Stomach (tissue), 4 donors: ENCODE data around the gene PDCD1.

Source experiments
- POLR2A ChIP-seq, 4 donors: fragments of 450-650 bp; IDR thresholded peaks; one replicate each; pipeline ENCODE4 v1.6.1; 2016; ENCODE audit warnings: antibody characterized with exemption in 4 of 4, control low read depth in 2 of 4, mild to moderate bottlenecking in 1 of 4, moderate library complexity in 1 of 4
- POLR2AphosphoS5 ChIP-seq, 3 donors: sonication (generic); formaldehyde crosslinking; IDR thresholded peaks; one replicate each; pipeline ENCODE4 v1.6.1; 2016; ENCODE audit warnings: antibody characterized with exemption in 3 of 3
- TF ChIP-seq, protein P1 (sequence below), 7 experiments: fragments of 450-650 bp in 4 of 7; fragments of 200-600 bp in 3 of 7; sonication (generic) in 3 of 7; IDR thresholded peaks; one replicate each; pipeline ENCODE4 v1.5.1; 2016 to 2019; ENCODE audit warnings: antibody characterized with exemption in 7 of 7, control low read depth in 2 of 7, mild to moderate bottlenecking in 1 of 7

DNA sequence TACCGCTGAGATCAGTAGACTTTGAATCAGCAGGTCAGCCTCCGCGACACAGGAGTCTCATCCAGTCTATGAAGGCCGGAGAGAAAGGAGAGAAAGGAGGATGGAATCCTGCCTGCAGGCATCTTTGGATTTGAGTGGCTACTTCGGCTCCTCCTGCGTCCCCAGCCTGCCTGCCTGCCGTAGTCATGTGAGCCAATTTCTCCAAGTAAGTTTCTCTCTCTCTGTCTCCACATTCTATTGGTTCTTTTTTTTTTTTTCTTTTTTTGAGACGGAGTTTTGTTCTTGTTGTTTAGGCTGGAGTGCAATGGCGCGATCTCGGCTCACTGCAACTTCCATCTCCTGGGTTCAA is 16.7 kb downstream of the PDCD1 start:
- TF ChIP-seq, protein P1, sequence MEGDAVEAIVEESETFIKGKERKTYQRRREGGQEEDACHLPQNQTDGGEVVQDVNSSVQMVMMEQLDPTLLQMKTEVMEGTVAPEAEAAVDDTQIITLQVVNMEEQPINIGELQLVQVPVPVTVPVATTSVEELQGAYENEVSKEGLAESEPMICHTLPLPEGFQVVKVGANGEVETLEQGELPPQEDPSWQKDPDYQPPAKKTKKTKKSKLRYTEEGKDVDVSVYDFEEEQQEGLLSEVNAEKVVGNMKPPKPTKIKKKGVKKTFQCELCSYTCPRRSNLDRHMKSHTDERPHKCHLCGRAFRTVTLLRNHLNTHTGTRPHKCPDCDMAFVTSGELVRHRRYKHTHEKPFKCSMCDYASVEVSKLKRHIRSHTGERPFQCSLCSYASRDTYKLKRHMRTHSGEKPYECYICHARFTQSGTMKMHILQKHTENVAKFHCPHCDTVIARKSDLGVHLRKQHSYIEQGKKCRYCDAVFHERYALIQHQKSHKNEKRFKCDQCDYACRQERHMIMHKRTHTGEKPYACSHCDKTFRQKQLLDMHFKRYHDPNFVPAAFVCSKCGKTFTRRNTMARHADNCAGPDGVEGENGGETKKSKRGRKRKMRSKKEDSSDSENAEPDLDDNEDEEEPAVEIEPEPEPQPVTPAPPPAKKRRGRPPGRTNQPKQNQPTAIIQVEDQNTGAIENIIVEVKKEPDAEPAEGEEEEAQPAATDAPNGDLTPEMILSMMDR (IDR thresholded peaks at IDR 0.05), result no peak
- TF ChIP-seq POLR2AphosphoS5 (IDR thresholded peaks at IDR 0.05) (no peak), POLR2A (IDR thresholded peaks at IDR 0.05) (no peak)
